NOMO-1 treated with DMSO at 0.1 percent for 48 hours (cell line): ENCODE data around the gene CALN1.

Source experiments
- DNase-seq: peaks from one replicate; lab custom pipeline; 2025; ENCODE audit not compliant: unreplicated experiment; lab: John Stamatoyannopoulos, UW

The CALN1 gene

GRCh38 chr7:72190919-72191318, 221.2 kb downstream of the CALN1 start:
- DNase-seq: no peak

GRCh38 chr7:72190146-72190545, 222.0 kb downstream of the CALN1 start:
- DNase-seq: no peak

GRCh38 chr7:72187179-72187578, 225.0 kb downstream of the CALN1 start:
- no peak for DNase-seq

- DNase-seq: peak; percentile 13
These were observed 228.3 kb downstream of the CALN1 start for GRCh38 chr7:72183835-72184234.

- DNase-seq: no peak
These were observed 230.1 kb downstream of the CALN1 start for GRCh38 chr7:72182036-72182435.

GRCh38 chr7:72176875-72177274, 235.3 kb downstream of the CALN1 start:
- DNase-seq: no peak

GRCh38 chr7:72170475-72170874, 241.7 kb downstream of the CALN1 start:
- DNase-seq: no peak

- no peak for DNase-seq
These were observed 248.9 kb downstream of the CALN1 start for GRCh38 chr7:72163271-72163670.

GRCh38 chr7:72161534-72161933, 250.6 kb downstream of the CALN1 start:
- no peak for DNase-seq

- DNase-seq: no peak
These were observed 252.2 kb downstream of the CALN1 start for GRCh38 chr7:72159911-72160310.

- no peak for DNase-seq
These were observed 255.5 kb downstream of the CALN1 start for GRCh38 chr7:72156671-72157070.

GRCh38 chr7:72153132-72153512, 259.0 kb downstream of the CALN1 start:
- no peak for DNase-seq

GRCh38 chr7:72152161-72153131, 259.7 kb downstream of the CALN1 start:
- no peak for DNase-seq

GRCh38 chr7:72140566-72140965, 271.6 kb downstream of the CALN1 start:
- DNase-seq: no peak

- DNase-seq: no peak
These were observed 285.0 kb downstream of the CALN1 start for GRCh38 chr7:72127136-72127535.

- DNase-seq: no peak
These were observed 288.2 kb downstream of the CALN1 start for GRCh38 chr7:72123913-72124312.

GRCh38 chr7:72118366-72118765, 293.8 kb downstream of the CALN1 start:
- no peak for DNase-seq

- no peak for DNase-seq
These were observed 298.0 kb downstream of the CALN1 start for GRCh38 chr7:72114129-72114528.

- no peak for DNase-seq
These were observed 299.1 kb downstream of the CALN1 start for GRCh38 chr7:72112992-72113391.

- DNase-seq: no peak
These were observed 299.6 kb downstream of the CALN1 start for GRCh38 chr7:72112530-72112929.

- no peak for DNase-seq
These were observed 301.1 kb downstream of the CALN1 start for GRCh38 chr7:72111086-72111485.

- DNase-seq: no peak
These were observed 302.6 kb downstream of the CALN1 start for GRCh38 chr7:72109566-72109965.

- DNase-seq: no peak
These were observed 305.7 kb downstream of the CALN1 start for GRCh38 chr7:72106405-72106804.
